Measurements from ENCODE around the gene CDK14.

Gene CDK14

DNA sequence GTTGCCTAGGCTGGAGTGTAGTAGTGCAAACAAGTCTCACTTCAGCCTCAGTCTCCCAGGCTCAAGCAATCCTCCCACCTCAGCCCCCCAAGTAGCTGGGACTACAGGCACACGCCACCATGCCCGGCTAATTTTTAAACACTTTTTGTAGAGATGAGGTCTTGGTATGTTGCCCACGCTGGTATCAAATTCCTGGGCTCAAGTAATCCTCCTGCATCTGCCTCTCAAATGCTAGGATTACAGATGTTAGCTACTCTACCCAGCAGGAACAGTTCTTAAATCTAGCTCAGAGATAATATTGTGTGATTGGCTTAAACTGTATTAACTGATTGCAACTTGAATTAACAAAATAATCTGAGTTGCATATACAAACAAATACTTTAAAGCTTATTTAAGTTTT lies 82.9 kb downstream of the CDK14 start:
- DNase-seq (ENCODE audit: low read depth in 3 of 3), result no peak

DNA sequence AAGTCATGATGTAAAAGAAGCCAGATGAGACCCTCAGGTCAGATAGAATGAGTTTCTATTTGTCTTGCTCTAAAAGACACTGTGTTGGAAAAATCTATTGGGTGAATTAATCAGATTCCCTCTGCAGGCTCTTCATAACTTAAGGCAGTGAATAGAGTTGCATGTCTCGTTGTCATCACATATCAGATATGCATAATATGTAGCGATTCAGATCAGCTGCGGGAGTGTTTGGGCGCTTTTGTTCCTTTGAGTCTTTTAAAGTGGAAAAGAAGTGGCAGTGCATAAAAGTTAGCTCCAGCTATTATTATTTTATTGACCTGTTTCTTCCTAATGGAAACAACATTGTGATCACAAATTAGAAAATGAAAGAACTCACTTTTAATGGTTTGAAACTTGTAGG lies 84.4 kb downstream of the CDK14 start:
- no peak for DNase-seq (ENCODE audit: low read depth in 3 of 3)

- no peak for DNase-seq (ENCODE audit: low read depth in 3 of 3)
Measured at GRCh38 chr7:90681336-90682022, 85.4 kb downstream of the CDK14 start.

DNA sequence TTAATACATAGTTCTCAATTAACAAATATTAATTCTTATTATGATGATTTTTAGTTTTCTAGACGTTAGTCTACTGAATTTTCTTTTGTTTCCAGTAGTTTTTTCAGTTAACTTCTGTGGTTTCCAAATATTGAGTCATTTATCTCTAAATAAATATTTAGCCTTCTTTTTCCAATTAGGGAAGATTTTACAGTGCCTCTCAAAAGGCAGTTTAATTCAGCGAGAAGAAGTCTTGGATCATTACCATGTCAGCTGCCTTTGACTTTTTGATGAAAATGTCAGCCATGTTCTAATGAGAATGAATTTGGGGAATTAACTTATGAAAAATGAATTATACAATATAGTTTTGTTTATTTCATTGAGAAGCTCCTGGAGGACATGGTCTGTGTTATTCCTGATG lies 90.0 kb downstream of the CDK14 start:
- DNase-seq (ENCODE audit: low read depth in 3 of 3), result no peak

DNA sequence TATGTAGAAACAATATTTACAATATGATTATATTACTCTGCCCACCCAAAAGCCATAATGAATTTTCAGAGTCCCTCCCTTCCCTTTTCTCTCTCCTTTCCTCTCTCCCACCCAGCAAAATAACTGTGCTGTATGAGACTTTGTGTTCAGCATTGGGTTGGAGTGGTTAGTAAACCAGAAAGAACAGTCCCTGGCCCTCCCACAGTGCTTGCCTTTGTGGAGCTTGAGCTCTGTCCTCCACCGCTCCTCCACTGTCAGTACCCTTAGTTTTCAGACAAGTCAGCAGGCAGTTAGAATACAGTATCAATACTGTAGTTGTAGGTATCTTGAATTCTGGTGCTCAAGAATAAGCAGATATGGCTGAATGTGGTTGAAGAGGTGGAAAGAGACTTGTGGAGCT lies 92.7 kb downstream of the CDK14 start:
- DNase-seq (ENCODE audit: low read depth in 3 of 3), result no peak

DNA sequence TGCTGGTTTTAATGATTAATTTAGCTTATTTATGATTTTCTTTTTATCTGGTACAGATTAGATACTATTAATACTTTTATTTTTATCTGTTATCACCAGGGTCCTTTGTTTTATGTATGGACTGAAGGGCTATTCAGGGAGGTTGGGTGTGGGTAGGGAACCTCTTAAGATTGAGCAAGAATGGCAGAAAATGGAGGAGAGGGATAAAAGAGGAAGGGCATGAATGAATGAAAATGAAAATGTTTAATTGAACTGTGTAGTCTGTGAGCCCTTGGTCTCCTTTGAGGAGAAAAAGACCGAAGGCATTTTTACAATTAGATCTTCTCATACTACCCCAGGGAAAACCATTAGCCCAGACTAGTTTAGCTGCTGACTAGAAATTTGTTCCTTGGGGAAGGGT lies 93.1 kb downstream of the CDK14 start:
- no peak for DNase-seq (ENCODE audit: low read depth in 3 of 3)

GRCh38 chr7:90690159-90690858 lies 94.2 kb downstream of the CDK14 start:
- no peak for DNase-seq (ENCODE audit: low read depth in 3 of 3)

GRCh38 chr7:90692396-90692795 lies 96.3 kb downstream of the CDK14 start:
- DNase-seq (ENCODE audit: low read depth in 3 of 3), result no peak

GRCh38 chr7:90692947-90693346 lies 96.8 kb downstream of the CDK14 start:
- no peak for DNase-seq (ENCODE audit: low read depth in 3 of 3)

DNA sequence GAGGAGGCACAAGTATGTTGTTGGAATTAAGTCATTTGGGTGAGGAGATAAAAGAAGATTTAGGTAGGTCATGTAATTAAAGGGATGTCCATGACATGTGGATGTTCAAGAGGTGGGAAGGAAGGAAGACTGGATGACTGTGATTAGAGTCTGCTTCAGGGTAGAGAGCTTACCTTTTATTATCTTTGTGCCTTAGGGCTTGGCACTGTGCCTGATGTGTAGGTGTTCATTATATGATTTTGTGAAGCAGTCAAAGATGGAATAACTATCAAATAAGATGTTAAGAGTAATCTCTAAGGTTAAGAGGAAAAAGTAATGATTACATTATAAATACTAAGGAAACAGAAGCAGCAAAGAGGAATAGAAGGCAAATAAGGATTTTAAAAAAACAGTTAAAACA lies 97.8 kb downstream of the CDK14 start:
- DNase-seq (ENCODE audit: low read depth in 3 of 3), result no peak

DNA sequence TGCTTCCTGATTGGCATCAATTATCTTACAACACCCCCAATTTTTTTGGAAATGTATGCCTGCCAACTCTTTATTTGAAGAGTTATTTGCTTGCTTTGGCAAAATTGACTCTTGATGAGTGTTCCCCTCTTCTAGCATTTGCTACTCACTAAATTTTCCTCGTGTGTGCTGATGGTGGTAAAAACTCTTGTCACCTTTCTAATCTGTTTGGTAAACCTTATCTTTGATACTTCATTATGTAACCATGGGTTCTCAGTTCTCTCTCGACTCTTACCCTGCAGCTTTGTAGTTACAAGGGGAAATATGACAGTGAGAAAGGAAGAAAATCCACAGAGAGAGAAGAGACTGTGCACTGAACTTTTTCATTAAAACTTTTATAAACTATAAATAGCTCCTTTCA lies 102.5 kb downstream of the CDK14 start:
- DNase-seq (ENCODE audit: low read depth in 3 of 3), result no peak

GRCh38 chr7:90701021-90701420 lies 104.9 kb downstream of the CDK14 start:
- DNase-seq (ENCODE audit: low read depth in 3 of 3), result no peak

- DNase-seq (ENCODE audit: low read depth in 3 of 3), result no peak
Measured at GRCh38 chr7:90701771-90702170, 105.7 kb downstream of the CDK14 start.

DNA sequence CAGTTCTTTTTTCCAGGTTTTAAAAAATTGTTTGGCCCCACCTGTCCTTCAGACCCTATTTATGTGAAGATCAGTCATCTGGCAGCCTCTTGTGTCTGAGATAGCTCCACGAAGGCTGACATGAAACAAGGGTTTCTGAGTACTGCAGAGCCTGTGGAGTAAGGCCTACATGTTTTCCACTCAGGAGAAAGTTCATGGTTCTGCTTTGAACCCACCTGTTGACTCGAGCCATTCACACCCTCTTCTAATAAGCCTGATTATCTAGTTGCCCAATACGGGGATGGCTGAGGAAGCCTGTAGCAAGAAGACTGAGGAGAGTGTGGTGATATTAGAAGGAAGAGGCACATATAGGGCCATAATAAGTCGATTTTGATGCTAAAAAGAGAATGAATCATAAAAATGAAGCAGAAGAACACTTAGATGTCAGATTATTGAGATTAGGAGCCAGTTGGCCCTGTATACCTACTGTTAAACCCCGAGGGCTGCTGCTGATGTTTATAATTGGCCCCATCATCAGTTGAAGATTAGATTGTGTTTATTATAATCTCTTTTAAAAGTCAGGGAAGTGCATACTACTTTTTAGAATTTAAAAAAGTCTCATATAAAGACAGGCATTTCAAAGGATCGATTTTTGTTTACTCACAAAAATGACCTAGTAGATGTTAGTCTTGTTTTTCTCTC lies 109.4 kb downstream of the CDK14 start:
- DNase-seq (ENCODE audit: low read depth in 3 of 3), result no peak

- DNase-seq (ENCODE audit: low read depth in 3 of 3), result no peak
Measured at GRCh38 chr7:90706072-90706716, 110.1 kb downstream of the CDK14 start.

DNA sequence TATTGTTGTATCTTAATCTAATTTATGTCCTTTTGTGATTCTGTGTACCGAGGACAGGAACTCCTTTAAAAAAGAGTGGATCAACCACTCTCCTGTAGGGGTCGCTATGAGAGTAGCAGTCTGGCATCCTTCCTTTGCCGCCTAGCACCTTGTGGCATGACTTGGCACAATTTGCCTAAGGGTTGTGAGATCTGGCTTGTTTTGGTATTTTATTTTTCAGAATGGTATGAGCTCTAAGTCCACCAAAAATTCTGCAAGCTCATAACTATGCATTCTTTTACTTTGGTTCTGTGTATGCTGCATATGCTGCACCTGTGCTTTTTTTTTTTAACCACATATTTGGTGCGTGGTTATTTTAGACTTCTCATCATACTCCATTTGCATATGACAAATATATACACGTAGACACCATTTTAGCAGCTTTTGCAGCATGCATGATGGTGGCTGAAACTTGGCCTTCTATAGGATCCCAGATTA lies 112.8 kb downstream of the CDK14 start:
- no peak for DNase-seq (ENCODE audit: low read depth in 3 of 3)

DNA sequence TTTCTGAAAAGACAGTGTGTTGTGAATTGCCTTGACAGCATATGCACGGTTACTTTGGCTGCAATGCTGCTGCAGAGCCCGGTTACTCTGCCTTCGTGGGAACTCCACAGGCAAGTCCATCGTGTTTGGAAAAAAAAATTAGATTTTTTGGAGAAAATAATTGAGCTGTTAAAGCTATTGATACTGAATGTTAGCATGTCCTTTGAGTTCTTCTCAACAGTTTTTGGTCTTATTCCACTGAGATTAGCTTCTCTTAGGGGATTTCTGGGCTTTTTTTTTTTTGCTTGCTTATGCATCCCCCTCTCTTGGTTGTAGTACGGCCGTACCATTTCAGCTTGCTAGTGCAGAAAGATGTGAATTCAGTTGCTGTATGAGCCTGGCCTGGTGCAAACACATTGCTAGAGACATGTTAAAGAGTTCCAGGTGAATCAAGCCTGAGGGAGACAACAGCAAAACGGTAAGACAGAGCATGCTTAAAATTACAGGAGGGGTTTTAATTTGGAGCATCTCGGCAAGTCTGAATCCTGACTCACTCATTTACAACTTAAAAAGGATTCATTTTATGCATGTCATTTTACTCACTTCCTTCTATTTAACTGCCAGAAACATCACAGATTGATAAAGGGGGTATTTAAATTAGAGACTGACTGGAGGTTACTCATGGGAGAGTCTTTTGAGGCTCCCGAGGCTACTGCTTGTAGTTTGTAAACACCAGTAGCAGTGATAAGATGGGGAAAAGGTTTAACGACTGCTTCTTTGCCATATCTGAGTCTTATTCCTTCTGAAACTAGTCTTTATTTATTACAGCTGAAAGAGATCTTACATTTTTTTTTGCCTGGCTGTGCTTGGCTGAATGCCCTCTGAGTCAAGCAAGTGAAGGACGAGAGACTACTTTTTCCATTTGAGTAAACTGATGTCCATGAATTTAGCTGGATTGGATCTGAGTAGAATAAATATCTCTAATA lies 113.7 kb downstream of the CDK14 start:
- no peak for DNase-seq (ENCODE audit: low read depth in 3 of 3)

DNA sequence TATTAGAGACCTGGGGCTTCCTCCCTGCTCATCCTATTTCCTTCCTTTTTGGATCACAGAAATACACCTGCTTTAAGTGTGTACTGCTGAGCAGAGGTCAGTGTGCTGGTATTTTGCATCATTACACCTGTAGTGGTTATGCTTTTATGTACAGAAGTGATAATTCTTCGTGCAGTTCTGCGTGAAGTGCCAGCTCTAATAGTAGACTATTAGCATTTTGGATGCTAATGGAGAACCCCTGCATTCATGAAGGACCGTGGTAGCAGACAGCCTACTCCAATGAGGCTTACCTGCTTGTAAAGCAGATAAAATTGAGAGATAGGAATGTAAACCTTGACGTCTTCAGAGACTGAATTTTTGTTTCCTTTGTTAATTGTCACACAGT lies 114.3 kb downstream of the CDK14 start:
- DNase-seq (ENCODE audit: low read depth in 3 of 3), result no peak

GRCh38 chr7:90713628-90714027 lies 117.5 kb downstream of the CDK14 start:
- no peak for DNase-seq (ENCODE audit: low read depth in 3 of 3)

DNA sequence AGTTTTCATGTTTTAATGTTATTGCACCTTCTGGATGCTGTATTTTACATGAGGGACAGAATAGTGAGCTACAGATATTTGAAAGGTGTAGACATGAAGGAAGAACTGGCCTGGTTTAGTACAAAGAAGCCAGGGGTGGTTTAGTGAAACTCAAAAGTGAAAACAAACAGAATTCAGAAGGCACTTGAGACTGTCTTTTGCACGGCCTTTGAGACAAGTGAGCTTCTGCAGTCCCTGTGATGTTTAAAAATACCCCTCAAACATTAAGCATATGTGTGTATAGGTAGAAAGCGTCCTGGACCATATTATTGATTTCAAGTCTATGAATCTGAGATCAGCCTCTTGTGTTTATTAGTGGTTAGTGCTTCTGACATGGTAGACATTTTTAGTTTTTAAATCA lies 118.9 kb downstream of the CDK14 start:
- no peak for DNase-seq (ENCODE audit: low read depth in 3 of 3)

GRCh38 chr7:90717296-90718060 lies 121.4 kb downstream of the CDK14 start:
- no peak for DNase-seq (ENCODE audit: low read depth in 3 of 3)

Data from stimulated activated CD4-positive, alpha-beta T cell treated with anti-CD3 and anti-CD28 coated beads, TNF-alpha, amount 100 ng/mL, for 4 hours (primary cell).